ENCODE data around the gene DCAF5.

Gene DCAF5

DNA sequence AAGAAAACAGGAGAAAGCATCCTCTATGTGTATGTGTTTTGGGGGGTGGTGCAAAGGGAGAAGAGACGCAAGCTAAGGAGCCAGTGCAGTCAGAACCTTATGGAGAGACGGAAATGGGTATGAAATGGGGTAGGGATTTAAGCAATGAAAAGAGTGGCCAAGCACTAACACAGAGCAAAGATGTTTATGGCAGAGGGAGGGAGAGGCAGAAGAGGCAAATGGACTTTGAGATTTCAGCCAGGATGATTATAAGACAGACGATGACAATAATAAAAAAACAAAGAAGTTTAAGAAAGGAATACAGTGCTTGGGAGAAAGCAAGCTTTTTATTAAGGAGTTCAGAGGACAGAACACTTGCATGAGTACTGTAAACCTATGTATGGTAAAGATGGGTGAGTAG is 44.6 kb downstream of the DCAF5 start:
- Histone ChIP-seq H3K27me3 (ENCODE audit: insufficient read depth, poor library complexity, severe bottlenecking) (no peaks in the 10 kb centered on the region), H3K4me3 (replicated peaks; ENCODE audit: insufficient read depth, low read length) (no peak overlapping the region), H3K27ac (replicated peaks) (no peak overlapping the region)
- no peak for DNase-seq (ENCODE audit: low read depth in 1 of 2, low spot score in 1 of 2)
- TF ChIP-seq, protein P1, sequence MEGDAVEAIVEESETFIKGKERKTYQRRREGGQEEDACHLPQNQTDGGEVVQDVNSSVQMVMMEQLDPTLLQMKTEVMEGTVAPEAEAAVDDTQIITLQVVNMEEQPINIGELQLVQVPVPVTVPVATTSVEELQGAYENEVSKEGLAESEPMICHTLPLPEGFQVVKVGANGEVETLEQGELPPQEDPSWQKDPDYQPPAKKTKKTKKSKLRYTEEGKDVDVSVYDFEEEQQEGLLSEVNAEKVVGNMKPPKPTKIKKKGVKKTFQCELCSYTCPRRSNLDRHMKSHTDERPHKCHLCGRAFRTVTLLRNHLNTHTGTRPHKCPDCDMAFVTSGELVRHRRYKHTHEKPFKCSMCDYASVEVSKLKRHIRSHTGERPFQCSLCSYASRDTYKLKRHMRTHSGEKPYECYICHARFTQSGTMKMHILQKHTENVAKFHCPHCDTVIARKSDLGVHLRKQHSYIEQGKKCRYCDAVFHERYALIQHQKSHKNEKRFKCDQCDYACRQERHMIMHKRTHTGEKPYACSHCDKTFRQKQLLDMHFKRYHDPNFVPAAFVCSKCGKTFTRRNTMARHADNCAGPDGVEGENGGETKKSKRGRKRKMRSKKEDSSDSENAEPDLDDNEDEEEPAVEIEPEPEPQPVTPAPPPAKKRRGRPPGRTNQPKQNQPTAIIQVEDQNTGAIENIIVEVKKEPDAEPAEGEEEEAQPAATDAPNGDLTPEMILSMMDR (IDR thresholded peaks at IDR 0.05; ENCODE audit: insufficient read depth, low read length), result no peak
- no peak for TF ChIP-seq GABPA (IDR thresholded peaks at IDR 0.05; ENCODE audit: low read depth)
- TF ChIP-seq POLR2AphosphoS5 (IDR thresholded peaks at IDR 0.05; ENCODE audit: low read depth), result no peak
- no peak for TF ChIP-seq SPI1 (IDR thresholded peaks at IDR 0.05; ENCODE audit: borderline replicate concordance, low read depth)
- TF ChIP-seq, protein P2, sequence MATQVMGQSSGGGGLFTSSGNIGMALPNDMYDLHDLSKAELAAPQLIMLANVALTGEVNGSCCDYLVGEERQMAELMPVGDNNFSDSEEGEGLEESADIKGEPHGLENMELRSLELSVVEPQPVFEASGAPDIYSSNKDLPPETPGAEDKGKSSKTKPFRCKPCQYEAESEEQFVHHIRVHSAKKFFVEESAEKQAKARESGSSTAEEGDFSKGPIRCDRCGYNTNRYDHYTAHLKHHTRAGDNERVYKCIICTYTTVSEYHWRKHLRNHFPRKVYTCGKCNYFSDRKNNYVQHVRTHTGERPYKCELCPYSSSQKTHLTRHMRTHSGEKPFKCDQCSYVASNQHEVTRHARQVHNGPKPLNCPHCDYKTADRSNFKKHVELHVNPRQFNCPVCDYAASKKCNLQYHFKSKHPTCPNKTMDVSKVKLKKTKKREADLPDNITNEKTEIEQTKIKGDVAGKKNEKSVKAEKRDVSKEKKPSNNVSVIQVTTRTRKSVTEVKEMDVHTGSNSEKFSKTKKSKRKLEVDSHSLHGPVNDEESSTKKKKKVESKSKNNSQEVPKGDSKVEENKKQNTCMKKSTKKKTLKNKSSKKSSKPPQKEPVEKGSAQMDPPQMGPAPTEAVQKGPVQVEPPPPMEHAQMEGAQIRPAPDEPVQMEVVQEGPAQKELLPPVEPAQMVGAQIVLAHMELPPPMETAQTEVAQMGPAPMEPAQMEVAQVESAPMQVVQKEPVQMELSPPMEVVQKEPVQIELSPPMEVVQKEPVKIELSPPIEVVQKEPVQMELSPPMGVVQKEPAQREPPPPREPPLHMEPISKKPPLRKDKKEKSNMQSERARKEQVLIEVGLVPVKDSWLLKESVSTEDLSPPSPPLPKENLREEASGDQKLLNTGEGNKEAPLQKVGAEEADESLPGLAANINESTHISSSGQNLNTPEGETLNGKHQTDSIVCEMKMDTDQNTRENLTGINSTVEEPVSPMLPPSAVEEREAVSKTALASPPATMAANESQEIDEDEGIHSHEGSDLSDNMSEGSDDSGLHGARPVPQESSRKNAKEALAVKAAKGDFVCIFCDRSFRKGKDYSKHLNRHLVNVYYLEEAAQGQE (IDR thresholded peaks at IDR 0.05; ENCODE audit: insufficient replicate concordance, low read depth), result no peak

DNA sequence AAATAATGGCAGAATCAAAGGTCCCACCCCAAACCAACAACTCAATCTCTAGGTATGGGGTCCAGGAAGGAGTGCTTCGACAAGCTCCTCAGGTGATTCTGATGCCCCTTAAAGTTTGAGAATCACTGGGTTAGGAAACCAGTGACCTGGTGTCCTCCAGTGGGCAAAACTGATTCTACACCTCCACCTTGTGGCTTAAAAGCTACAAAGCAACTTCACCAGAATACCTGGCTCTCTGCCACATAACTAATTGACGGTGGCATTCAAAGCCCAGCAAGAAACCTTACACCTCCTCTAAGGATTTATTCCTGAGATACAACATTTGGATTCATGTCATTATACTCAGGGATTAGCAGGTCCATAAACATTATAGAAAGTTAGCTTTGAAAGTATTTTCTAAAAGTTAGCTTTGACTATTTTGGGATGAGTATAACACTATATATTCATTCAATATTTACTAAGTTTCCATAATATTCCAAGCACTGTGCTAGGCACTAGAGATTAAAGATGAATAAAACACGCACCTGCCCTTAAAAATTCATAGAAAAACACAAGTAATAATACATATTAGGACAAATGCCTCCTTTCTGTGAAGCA is 45.4 kb downstream of the DCAF5 start:
- H3K4me3 ChIP-seq (replicated peaks; ENCODE audit: insufficient read depth, low read length), result no peak overlapping the region
- TF ChIP-seq POLR2AphosphoS5 (IDR thresholded peaks at IDR 0.05; ENCODE audit: low read depth), result no peak
- TF ChIP-seq, protein P1 (IDR thresholded peaks at IDR 0.05; ENCODE audit: insufficient read depth, low read length), result no peak
- TF ChIP-seq, protein P2 (IDR thresholded peaks at IDR 0.05; ENCODE audit: insufficient replicate concordance, low read depth), result no peak
- TF ChIP-seq SPI1 (IDR thresholded peaks at IDR 0.05; ENCODE audit: borderline replicate concordance, low read depth), result no peak
- TF ChIP-seq GABPA (IDR thresholded peaks at IDR 0.05; ENCODE audit: low read depth), result no peak
- H3K27me3 ChIP-seq (ENCODE audit: insufficient read depth, poor library complexity, severe bottlenecking), result no peaks in the 10 kb centered on the region
- peak in 1 of 2 experiments; percentile 26 for DNase-seq (ENCODE audit: low read depth in 1 of 2, low spot score in 1 of 2)
- H3K27ac ChIP-seq (replicated peaks), result no peak overlapping the region

DNA sequence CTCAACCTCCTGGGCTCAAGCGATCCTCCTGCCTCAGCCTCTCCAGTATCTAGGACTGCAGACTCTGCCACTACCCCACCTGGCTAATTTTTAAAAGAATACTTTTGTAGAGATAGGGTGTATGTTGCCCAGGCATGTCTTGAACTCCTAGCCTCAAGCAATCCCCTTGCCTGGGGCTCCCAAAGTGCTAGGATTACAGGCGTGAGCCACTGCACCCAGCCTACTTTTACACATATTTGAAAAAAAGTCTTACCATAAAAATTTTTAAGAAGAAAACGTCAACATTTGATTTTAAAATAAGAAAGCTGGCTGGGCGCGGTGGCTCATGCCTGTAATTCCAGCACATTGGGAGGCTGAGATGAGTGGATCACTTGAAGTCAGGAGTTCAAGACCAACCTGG is 46.5 kb downstream of the DCAF5 start:
- no peak for TF ChIP-seq SPI1 (IDR thresholded peaks at IDR 0.05; ENCODE audit: borderline replicate concordance, low read depth)
- TF ChIP-seq, protein P2 (IDR thresholded peaks at IDR 0.05; ENCODE audit: insufficient replicate concordance, low read depth), result no peak
- TF ChIP-seq, protein P1 (IDR thresholded peaks at IDR 0.05; ENCODE audit: insufficient read depth, low read length), result no peak
- DNase-seq (ENCODE audit: low read depth in 1 of 2, low spot score in 1 of 2), result no peak
- H3K27me3 ChIP-seq (ENCODE audit: insufficient read depth, poor library complexity, severe bottlenecking), result no peaks in the 10 kb centered on the region
- H3K4me3 ChIP-seq (replicated peaks; ENCODE audit: insufficient read depth, low read length), result no peak overlapping the region
- H3K27ac ChIP-seq (replicated peaks), result no peak overlapping the region

All from HL-60 (cell line).